HUDEP-2 (cell line): ENCODE data around the gene GRAMD2B.
A peak's percentile ranks its signal among the peaks of the same experiment; 100 is the strongest.

Experiments
- DNase-seq, 76 experiments: peaks; one replicate each; lab custom pipeline; 2025; ENCODE audit not compliant: unreplicated experiment in 76 of 76; lab: John Stamatoyannopoulos, UW

GRAMD2B gene

GRCh38 chr5:126531543-126532120 lies 108.4 kb downstream of the GRAMD2B start:
- DNase-seq, result peak in 4 of 76 experiments; percentile 9 to 23 (median 12)

DNA sequence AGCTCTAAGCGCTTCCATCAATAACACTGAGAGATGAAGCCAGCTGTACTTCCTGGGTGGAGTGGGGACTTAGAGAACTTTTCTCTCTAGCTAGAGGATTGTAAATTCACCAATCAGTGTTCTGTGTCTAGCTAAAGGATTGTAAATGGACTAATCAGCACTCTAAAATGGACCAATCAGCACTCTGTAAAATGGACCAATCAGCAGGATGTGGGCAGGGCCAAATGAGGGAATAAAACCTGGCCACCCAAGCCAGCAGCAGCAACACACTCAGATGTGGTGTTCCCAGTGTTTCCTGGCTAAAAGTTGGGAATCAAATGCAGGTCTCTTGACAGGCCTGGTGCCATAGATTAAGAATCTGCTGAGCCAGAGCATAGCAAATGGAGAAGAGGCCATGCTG lies 111.3 kb downstream of the GRAMD2B start:
- DNase-seq, result no peak

- no peak for DNase-seq
These were observed 112.8 kb downstream of the GRAMD2B start for GRCh38 chr5:126535856-126536545.

- no peak for DNase-seq
These were observed 113.7 kb downstream of the GRAMD2B start for GRCh38 chr5:126536874-126537273.

GRCh38 chr5:126538579-126538978 lies 115.4 kb downstream of the GRAMD2B start:
- DNase-seq, result no peak

GRCh38 chr5:126540631-126541030 lies 117.4 kb downstream of the GRAMD2B start:
- DNase-seq, result no peak

DNA sequence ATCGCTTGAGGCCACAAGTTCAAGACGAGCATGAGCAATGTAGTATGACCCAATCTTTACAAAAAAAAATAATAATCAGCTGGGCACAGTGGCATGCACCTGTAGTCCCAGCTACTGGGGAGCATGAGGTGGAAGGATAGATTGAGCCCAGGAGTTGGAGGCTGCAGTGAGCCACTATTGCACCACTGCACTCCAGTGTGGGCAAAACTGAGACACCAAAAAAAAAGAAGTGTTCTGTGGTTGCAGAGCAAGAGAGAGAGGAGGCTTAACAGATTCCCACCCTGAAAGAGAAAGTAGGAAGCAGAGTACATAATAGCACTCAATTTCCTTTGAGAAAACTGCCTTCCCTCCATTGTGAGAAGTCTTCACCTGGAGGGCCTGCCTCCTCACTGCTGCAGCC lies 119.2 kb downstream of the GRAMD2B start:
- DNase-seq, result no peak

- no peak for DNase-seq
These were observed 119.8 kb downstream of the GRAMD2B start for GRCh38 chr5:126543009-126543408.

DNA sequence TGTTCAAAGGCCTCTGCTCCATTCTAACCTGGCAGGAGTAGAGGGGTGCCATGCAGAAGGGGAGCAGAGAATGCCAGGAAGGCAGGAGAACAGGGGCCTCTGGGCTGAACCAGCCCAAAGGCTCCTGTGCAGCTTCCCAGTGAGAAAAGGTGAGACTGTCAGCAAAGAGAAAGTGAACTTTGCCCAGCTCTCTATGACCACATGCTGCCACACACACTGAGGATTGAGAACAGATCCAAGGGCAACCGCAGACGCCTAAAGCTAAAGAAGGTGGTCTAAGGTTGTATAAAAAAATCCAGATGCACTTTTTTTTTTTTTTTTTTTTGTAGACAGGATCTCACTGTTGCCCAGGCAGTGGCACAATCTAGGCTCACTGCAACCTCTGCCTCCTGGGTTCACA lies 120.5 kb downstream of the GRAMD2B start:
- DNase-seq, result no peak
